ENCODE measurements around the gene SEPTIN3. TPM values are rescaled to one million over a fixed set of nuclear protein-coding genes. Genes with fewer than 3 reads are reported as not detected.

Gene SEPTIN3
- total RNA-seq = 1 to 10 TPM in 1 of 5 experiments, under 1 TPM in 4; 0.08 to 4.2 (median 0.16) TPM
- not detected for polyA plus RNA-seq
- not detected for total RNA-seq

- no peaks in the 10 kb centered on the region for H3K27me3 ChIP-seq (ENCODE audit: control insufficient read depth in 2 of 2, insufficient read depth in 2 of 2, low read length in 2 of 2)
- H3K4me1 Mint-ChIP-seq = peaks cover 0 to 9% (median 0%) of the 10 kb centered on the region in 7 donors
- no peaks in the 10 kb centered on the region for H3K9me3 ChIP-seq (ENCODE audit: control insufficient read depth in 2 of 3, low read length in 3 of 3)
- H3K36me3 Mint-ChIP-seq = no peaks in the 10 kb centered on the region
- intact Hi-C loops (cut with micrococcal nuclease) = loop anchor here in 1 of 2 donors (5.0 kb wide), 1 partner anchor 103 kb away; the partner anchor contains the start of genes NAGA and PHETA2
- ATAC-seq (no peak), DNase-seq (no peak)
- CTCF ChIA-PET = interaction anchor here (0.6 to 1.5 kb wide), 2 partner anchors 269 to 504 kb away, joined by 3 to 5 read pairs; no protein-coding TSS in a partner anchor
- POLR2A ChIA-PET = no interaction called here
- no peak within 1 kb of the TSS for H3K27ac ChIP-seq (ENCODE audit: low read depth, low read length)
- peaks cover 4 to 25% (median 11%) of the 10 kb centered on the region in 5 donors for H3K27me3 Mint-ChIP-seq
- H3K4me3 Mint-ChIP-seq = no peak within 1 kb of the TSS
- peaks cover 0 to 2% (median 0%) of the 10 kb centered on the region in 11 donors for H3K9me3 Mint-ChIP-seq
- no peak within 1 kb of the TSS for H3K4me3 ChIP-seq (ENCODE audit: low read length)
- no peaks in the 10 kb centered on the region for H3K4me1 ChIP-seq (ENCODE audit: control insufficient read depth in 2 of 2, insufficient read depth in 2 of 2, low read length in 2 of 2)
- no peaks in the 10 kb centered on the region for H3K36me3 ChIP-seq (ENCODE audit: control insufficient read depth in 2 of 3, insufficient read depth in 3 of 3, low read length in 3 of 3)
- peak within 1 kb of the TSS in 1 of 9 donors; percentile 84 for H3K27ac Mint-ChIP-seq
Measured at GRCh38 chr22:41969110-41969646, at the start of gene SEPTIN3. TSS of gene SEPTIN3 (plus strand) at chr22:41969443. CDS start at chr22:41971493, 2,050 bp downstream.

GRCh38 chr22:41920271-41920976 lies 48.8 kb upstream of the SEPTIN3 start:
- ATAC-seq (no peak), DNase-seq (no peak)
- H3K27ac Mint-ChIP-seq = peak overlapping the region in 4 of 9 donors; percentile 56 to 76 (median 64)
- ChIA-PET POLR2A (interaction anchor here (1.2 to 1.8 kb wide), 3 partner anchors 17 to 88 kb away, joined by 4 to 6 read pairs (median 4); partner anchors contain the start of gene SREBF2), CTCF (interaction anchor here (0.5 kb wide), 1 partner anchor 22 kb away, joined by 3 read pairs; no protein-coding TSS in a partner anchor)
- peaks cover 0 to 2% (median 0%) of the 10 kb centered on the region in 5 donors for H3K36me3 Mint-ChIP-seq
- H3K27me3 Mint-ChIP-seq = peaks cover 5 to 29% (median 16%) of the 10 kb centered on the region in 5 donors
- H3K36me3 ChIP-seq (ENCODE audit: control insufficient read depth in 2 of 3, insufficient read depth in 3 of 3, low read length in 3 of 3) = no peaks in the 10 kb centered on the region
- no peaks in the 10 kb centered on the region for H3K9me3 ChIP-seq (ENCODE audit: control insufficient read depth in 2 of 3, low read length in 3 of 3)
- H3K4me3 Mint-ChIP-seq = peak overlapping the region; percentile 29 to 84 (median 66)
- no peaks in the 10 kb centered on the region for H3K9me3 Mint-ChIP-seq
- H3K4me3 ChIP-seq (ENCODE audit: low read length) = no peak overlapping the region
- intact Hi-C loops (cut with micrococcal nuclease) = no loop called here
- no peak overlapping the region for H3K27ac ChIP-seq (ENCODE audit: low read depth, low read length)
- H3K4me1 ChIP-seq (ENCODE audit: control insufficient read depth in 2 of 2, insufficient read depth in 2 of 2, low read length in 2 of 2) = peaks cover 6 to 11% of the 10 kb centered on the region in 2 donors
- H3K27me3 ChIP-seq (ENCODE audit: control insufficient read depth in 2 of 2, insufficient read depth in 2 of 2, low read length in 2 of 2) = no peaks in the 10 kb centered on the region
- H3K4me1 Mint-ChIP-seq = peaks cover 4 to 25% (median 17%) of the 10 kb centered on the region in 7 donors

- no peak overlapping the region for H3K4me3 Mint-ChIP-seq
- Histone ChIP-seq H3K4me1 (ENCODE audit: control insufficient read depth in 2 of 2, insufficient read depth in 2 of 2, low read length in 2 of 2) (peaks cover 6 to 8% of the 10 kb centered on the region in 2 donors), H3K4me3 (ENCODE audit: low read length) (no peak overlapping the region), H3K36me3 (ENCODE audit: control insufficient read depth in 2 of 3, insufficient read depth in 3 of 3, low read length in 3 of 3) (no peaks in the 10 kb centered on the region), H3K9me3 (ENCODE audit: control insufficient read depth in 2 of 3, low read length in 3 of 3) (no peaks in the 10 kb centered on the region), H3K27me3 (ENCODE audit: control insufficient read depth in 2 of 2, insufficient read depth in 2 of 2, low read length in 2 of 2) (no peaks in the 10 kb centered on the region), H3K27ac (ENCODE audit: low read depth, low read length) (no peak overlapping the region)
- H3K27ac Mint-ChIP-seq = peak overlapping the region in 1 of 9 donors; percentile 14
- no peak for ATAC-seq
- POLR2A ChIA-PET = interaction anchor here (0.6 kb wide), 1 partner anchor 66 kb away, joined by 4 read pairs; no protein-coding TSS in a partner anchor
- H3K4me1 Mint-ChIP-seq = peaks cover 4 to 16% (median 14%) of the 10 kb centered on the region in 7 donors
- intact Hi-C loops (cut with micrococcal nuclease) = no loop called here
- H3K27me3 Mint-ChIP-seq = peaks cover 0 to 21% (median 5%) of the 10 kb centered on the region in 5 donors
- peaks cover 0 to 2% (median 0%) of the 10 kb centered on the region in 11 donors for H3K9me3 Mint-ChIP-seq
- CTCF ChIA-PET = no interaction called here
- no peak for DNase-seq
- peaks cover 0 to 2% (median 0%) of the 10 kb centered on the region in 5 donors for H3K36me3 Mint-ChIP-seq
Measured at GRCh38 chr22:41922328-41922727, 46.9 kb upstream of the SEPTIN3 start.

- no peak overlapping the region for H3K27ac ChIP-seq (ENCODE audit: low read depth, low read length)
- H3K27me3 ChIP-seq (ENCODE audit: control insufficient read depth in 2 of 2, insufficient read depth in 2 of 2, low read length in 2 of 2) = no peaks in the 10 kb centered on the region
- Mint-ChIP-seq H3K36me3 (peaks cover 0 to 2% (median 0%) of the 10 kb centered on the region in 5 donors), H3K27me3 (peaks cover 0 to 27% (median 5%) of the 10 kb centered on the region in 5 donors), H3K27ac (peak overlapping the region in 1 of 9 donors; percentile 37), H3K4me1 (peaks cover 6 to 19% (median 18%) of the 10 kb centered on the region in 7 donors), H3K4me3 (peak overlapping the region in 1 of 10 donors; percentile 14), H3K9me3 (peaks cover 0 to 2% (median 0%) of the 10 kb centered on the region in 11 donors)
- H3K4me1 ChIP-seq (ENCODE audit: control insufficient read depth in 2 of 2, insufficient read depth in 2 of 2, low read length in 2 of 2) = peaks cover 6 to 8% of the 10 kb centered on the region in 2 donors
- ATAC-seq (no peak), DNase-seq (no peak)
- H3K4me3 ChIP-seq (ENCODE audit: low read length) = no peak overlapping the region
- ChIA-PET POLR2A (interaction anchor here (1.2 kb wide), 1 partner anchor 18 kb away, joined by 3 read pairs; no protein-coding TSS in a partner anchor), CTCF (interaction anchor here (0.7 kb wide), 1 partner anchor 1997 kb away, joined by 3 read pairs; no protein-coding TSS in a partner anchor)
- H3K9me3 ChIP-seq (ENCODE audit: control insufficient read depth in 2 of 3, low read length in 3 of 3) = no peaks in the 10 kb centered on the region
- intact Hi-C loops (cut with micrococcal nuclease) = no loop called here
- H3K36me3 ChIP-seq (ENCODE audit: control insufficient read depth in 2 of 3, insufficient read depth in 3 of 3, low read length in 3 of 3) = no peaks in the 10 kb centered on the region
Measured at GRCh38 chr22:41922940-41923594, 46.2 kb upstream of the SEPTIN3 start.

- H3K36me3 Mint-ChIP-seq = peaks cover 0 to 2% (median 0%) of the 10 kb centered on the region in 5 donors
- H3K9me3 Mint-ChIP-seq = peaks cover 0 to 2% (median 0%) of the 10 kb centered on the region in 11 donors
- H3K4me1 Mint-ChIP-seq = peaks cover 8 to 22% (median 17%) of the 10 kb centered on the region in 7 donors
- peak overlapping the region in 1 of 9 donors; percentile 37 for H3K27ac Mint-ChIP-seq
- ChIA-PET POLR2A (interaction anchor here (0.9 to 1.2 kb wide), 2 partner anchors 17 to 92 kb away, joined by 3 read pairs; no protein-coding TSS in a partner anchor), CTCF (interaction anchor here (0.6 to 0.7 kb wide), 3 partner anchors 52 to 1998 kb away, joined by 3 to 5 read pairs (median 3); no protein-coding TSS in a partner anchor)
- DNase-seq (no peak), ATAC-seq (no peak)
- H3K9me3 ChIP-seq (ENCODE audit: control insufficient read depth in 2 of 3, low read length in 3 of 3) = no peaks in the 10 kb centered on the region
- no peak overlapping the region for H3K4me3 Mint-ChIP-seq
- no peak overlapping the region for H3K4me3 ChIP-seq (ENCODE audit: low read length)
- peaks cover 0 to 26% (median 5%) of the 10 kb centered on the region in 5 donors for H3K27me3 Mint-ChIP-seq
- H3K27ac ChIP-seq (ENCODE audit: low read depth, low read length) = no peak overlapping the region
- H3K27me3 ChIP-seq (ENCODE audit: control insufficient read depth in 2 of 2, insufficient read depth in 2 of 2, low read length in 2 of 2) = no peaks in the 10 kb centered on the region
- H3K36me3 ChIP-seq (ENCODE audit: control insufficient read depth in 2 of 3, insufficient read depth in 3 of 3, low read length in 3 of 3) = no peaks in the 10 kb centered on the region
- peaks cover 6% of the 10 kb centered on the region in 2 donors for H3K4me1 ChIP-seq (ENCODE audit: control insufficient read depth in 2 of 2, insufficient read depth in 2 of 2, low read length in 2 of 2)
- intact Hi-C loops (cut with micrococcal nuclease) = loop anchor here in 1 of 2 donors (2.0 kb wide), 1 partner anchor 13 kb away; no protein-coding TSS in a partner anchor
Measured at GRCh38 chr22:41923595-41924276, 45.5 kb upstream of the SEPTIN3 start.

All from naive thymus-derived CD4-positive, alpha-beta T cell (primary cell).